Neural progenitor cell (in vitro differentiated cells): Measurements from ENCODE around the gene COL20A1. TPM values are rescaled to one million over a fixed set of nuclear protein-coding genes. Genes with fewer than 3 reads are reported as not detected.

Source experiments
- DNase-seq: peaks from one replicate; pipeline ENCODE4 v3.0.0-alpha.2; 2016; ENCODE audit warnings: low spot score
- H2AFZ ChIP-seq: fragments of 200-600 bp; sonication (generic); replicated peaks from 2 replicates; pipeline ENCODE4 v1.6.1; 2016; ENCODE audit warnings: antibody characterized with exemption
- H3F3A ChIP-seq: fragments of 200-600 bp; sonication (generic); 2 replicates; pipeline ENCODE4 v1.6.1; 2016; ENCODE audit warnings: antibody characterized with exemption, low read depth
- H3K27ac ChIP-seq: fragments of 200-600 bp; sonication (generic); 2 replicates; pipeline ENCODE4 v1.5.1; 2016; ENCODE audit warnings: mild to moderate bottlenecking
- H3K27me3 ChIP-seq: fragments of 200-600 bp; sonication (generic); 2 replicates; pipeline ENCODE4 v1.6.1; 2016; ENCODE audit warnings: mild to moderate bottlenecking, moderate library complexity
- H3K36me3 ChIP-seq: fragments of 200-600 bp; sonication (generic); 2 replicates; pipeline ENCODE4 v1.5.1; 2016
- H3K4me1 ChIP-seq: fragments of 200-600 bp; sonication (generic); 2 replicates; pipeline ENCODE4 v1.6.1; 2016; ENCODE audit warnings: mixed run types
- H3K4me2 ChIP-seq: fragments of 200-600 bp; sonication (generic); 2 replicates; pipeline ENCODE4 v1.6.1; 2016
- H3K4me3 ChIP-seq: fragments of 200-600 bp; sonication (generic); 2 replicates; pipeline ENCODE4 v1.5.1; 2016
- H3K79me2 ChIP-seq: fragments of 200-600 bp; sonication (generic); 2 replicates; pipeline ENCODE4 v1.6.1; 2016; ENCODE audit warnings: low read depth
- H3K9ac ChIP-seq: fragments of 200-600 bp; sonication (generic); 2 replicates; pipeline ENCODE4 v1.6.1; 2016
- H3K9me3 ChIP-seq: fragments of 200-600 bp; sonication (generic); 2 replicates; pipeline ENCODE4 v1.5.1; 2016; ENCODE audit warnings: low read depth
- H4K20me1 ChIP-seq: fragments of 200-600 bp; sonication (generic); 2 replicates; pipeline ENCODE4 v1.6.1; 2016; ENCODE audit warnings: low read depth
- H3K27ac Mint-ChIP-seq: 3 replicates; pipeline ENCODE4 v1.8.0; 2021; ENCODE audit warnings: mixed read lengths
- H3K27me3 Mint-ChIP-seq: 2 replicates; pipeline ENCODE4 v1.8.0; 2022; ENCODE audit warnings: low read depth, mild to moderate bottlenecking, inconsistent platforms, moderate library complexity, mixed read lengths; ENCODE audit not compliant: insufficient read depth
- H3K36me3 Mint-ChIP-seq: 3 replicates; pipeline ENCODE4 v1.8.0; 2021; ENCODE audit warnings: mixed read lengths
- H3K4me1 Mint-ChIP-seq: 3 replicates; pipeline ENCODE4 v1.8.0; 2021; ENCODE audit warnings: mixed read lengths
- H3K4me3 Mint-ChIP-seq: 3 replicates; pipeline ENCODE4 v1.8.0; 2021; ENCODE audit warnings: mild to moderate bottlenecking, moderate library complexity, mixed read lengths
- H3K9me3 Mint-ChIP-seq: 3 replicates; pipeline ENCODE4 v1.8.0; 2020; ENCODE audit warnings: mixed read lengths
- EZH2 ChIP-seq: fragments of 200-600 bp; sonication (generic); IDR thresholded peaks from 2 replicates; pipeline ENCODE4 v1.6.1; 2017; ENCODE audit warnings: antibody characterized with exemption, mild to moderate bottlenecking, moderate library complexity
- EZH2phosphoT487 ChIP-seq: fragments of 200-600 bp; sonication (generic); IDR thresholded peaks from 2 replicates; pipeline ENCODE4 v1.6.1; 2017; ENCODE audit warnings: antibody characterized with exemption
- total RNA-seq: library from RNA; depleted of rRNA; stranded (reverse); fragments of >200 nt; gene quantifications from 2 replicates; pipeline ENCODE4 v1.2.3, GENCODE V29; 2015; ENCODE audit warnings: low replicate concordance
- TF ChIP-seq, protein P1 (sequence below): fragments of 200-600 bp; sonication (generic); IDR thresholded peaks from 2 replicates; pipeline ENCODE4 v1.5.1; 2017; ENCODE audit warnings: antibody characterized with exemption, mild to moderate bottlenecking

Gene COL20A1
- total RNA-seq, 1 donor from 2014 or later, result 0.37 TPM

DNA sequence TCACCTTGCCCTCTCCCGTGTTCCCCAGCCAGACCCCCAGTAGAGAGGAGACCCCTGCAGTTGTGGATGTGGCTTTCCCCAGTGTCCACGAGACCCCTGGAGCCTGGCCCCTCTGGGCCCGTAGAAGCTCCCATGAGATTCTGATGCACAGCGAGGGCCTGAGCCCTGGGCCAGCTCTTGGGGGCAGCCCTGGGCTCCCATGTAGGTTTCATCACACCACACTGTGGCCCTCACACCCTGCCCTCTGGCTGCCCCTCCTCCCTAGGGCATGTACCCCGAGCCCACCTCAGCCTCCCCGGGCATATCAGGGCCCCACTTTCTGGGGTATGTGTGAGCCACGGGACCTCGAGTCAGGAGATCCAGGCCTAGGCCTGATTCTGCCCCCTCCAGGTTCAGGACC, 75.2 kb downstream of the COL20A1 start:
- no peaks in the 10 kb centered on the region for H3K36me3 Mint-ChIP-seq
- no peaks in the 10 kb centered on the region for H3K9me3 Mint-ChIP-seq
- TF ChIP-seq, protein P1, sequence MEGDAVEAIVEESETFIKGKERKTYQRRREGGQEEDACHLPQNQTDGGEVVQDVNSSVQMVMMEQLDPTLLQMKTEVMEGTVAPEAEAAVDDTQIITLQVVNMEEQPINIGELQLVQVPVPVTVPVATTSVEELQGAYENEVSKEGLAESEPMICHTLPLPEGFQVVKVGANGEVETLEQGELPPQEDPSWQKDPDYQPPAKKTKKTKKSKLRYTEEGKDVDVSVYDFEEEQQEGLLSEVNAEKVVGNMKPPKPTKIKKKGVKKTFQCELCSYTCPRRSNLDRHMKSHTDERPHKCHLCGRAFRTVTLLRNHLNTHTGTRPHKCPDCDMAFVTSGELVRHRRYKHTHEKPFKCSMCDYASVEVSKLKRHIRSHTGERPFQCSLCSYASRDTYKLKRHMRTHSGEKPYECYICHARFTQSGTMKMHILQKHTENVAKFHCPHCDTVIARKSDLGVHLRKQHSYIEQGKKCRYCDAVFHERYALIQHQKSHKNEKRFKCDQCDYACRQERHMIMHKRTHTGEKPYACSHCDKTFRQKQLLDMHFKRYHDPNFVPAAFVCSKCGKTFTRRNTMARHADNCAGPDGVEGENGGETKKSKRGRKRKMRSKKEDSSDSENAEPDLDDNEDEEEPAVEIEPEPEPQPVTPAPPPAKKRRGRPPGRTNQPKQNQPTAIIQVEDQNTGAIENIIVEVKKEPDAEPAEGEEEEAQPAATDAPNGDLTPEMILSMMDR, result no peak
- TF ChIP-seq EZH2 (no peak), EZH2phosphoT487 (no peak)
- Histone ChIP-seq H3F3A (peaks cover 21% of the 10 kb centered on the region), H3K79me2 (no peaks in the 10 kb centered on the region), H2AFZ (no peak overlapping the region), H3K4me2 (peak overlapping the region; percentile 31), H3K4me3 (no peak overlapping the region), H3K9me3 (no peaks in the 10 kb centered on the region), H3K36me3 (no peaks in the 10 kb centered on the region), H3K4me1 (peaks cover 25% of the 10 kb centered on the region), H4K20me1 (peaks cover 17% of the 10 kb centered on the region), H3K27ac (no peak overlapping the region), H3K9ac (no peak overlapping the region), H3K27me3 (peaks cover 3% of the 10 kb centered on the region)
- H3K27me3 Mint-ChIP-seq, result peaks cover 23% of the 10 kb centered on the region
- no peak for DNase-seq
- peaks cover 43% of the 10 kb centered on the region for H3K4me1 Mint-ChIP-seq
- H3K4me3 Mint-ChIP-seq, result no peak overlapping the region
- H3K27ac Mint-ChIP-seq, result no peak overlapping the region

DNA sequence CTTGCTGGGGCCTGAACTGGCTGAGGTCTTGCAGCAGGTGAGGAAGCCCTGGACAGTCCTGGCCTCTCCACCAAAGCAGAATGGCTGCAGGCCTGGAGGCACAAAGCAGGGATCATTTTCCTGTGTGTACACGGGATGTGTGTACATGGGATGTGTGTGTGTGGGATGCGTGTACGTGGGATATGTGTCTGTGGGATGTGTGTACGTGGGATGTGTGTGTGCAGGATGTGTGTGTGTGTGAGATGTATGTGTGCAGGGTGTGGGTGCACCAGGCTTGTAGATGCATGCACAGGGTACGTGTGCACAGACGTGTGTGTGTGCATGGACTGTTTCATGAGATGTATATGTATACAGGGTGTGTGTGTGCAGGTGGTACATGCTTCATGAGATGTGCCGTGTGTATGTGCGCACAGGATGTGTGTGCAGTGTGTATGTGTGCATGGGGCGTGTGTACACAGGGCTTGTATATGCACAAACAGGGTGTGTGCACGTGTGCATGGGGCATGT, 76.1 kb downstream of the COL20A1 start:
- Mint-ChIP-seq H3K27ac (peak overlapping the region; percentile 39), H3K4me1 (peaks cover 34% of the 10 kb centered on the region), H3K4me3 (peak overlapping the region; percentile 13), H3K9me3 (no peaks in the 10 kb centered on the region), H3K36me3 (no peaks in the 10 kb centered on the region), H3K27me3 (peaks cover 20% of the 10 kb centered on the region)
- Histone ChIP-seq H3K9me3 (no peaks in the 10 kb centered on the region), H3K36me3 (no peaks in the 10 kb centered on the region), H4K20me1 (peaks cover 15% of the 10 kb centered on the region), H2AFZ (no peak overlapping the region), H3K4me3 (no peak overlapping the region), H3K27ac (no peak overlapping the region), H3K9ac (no peak overlapping the region), H3K27me3 (no peaks in the 10 kb centered on the region), H3F3A (peaks cover 11% of the 10 kb centered on the region), H3K4me1 (peaks cover 15% of the 10 kb centered on the region), H3K79me2 (no peaks in the 10 kb centered on the region), H3K4me2 (no peak overlapping the region)
- TF ChIP-seq, protein P1, result no peak
- DNase-seq, result no peak

DNA sequence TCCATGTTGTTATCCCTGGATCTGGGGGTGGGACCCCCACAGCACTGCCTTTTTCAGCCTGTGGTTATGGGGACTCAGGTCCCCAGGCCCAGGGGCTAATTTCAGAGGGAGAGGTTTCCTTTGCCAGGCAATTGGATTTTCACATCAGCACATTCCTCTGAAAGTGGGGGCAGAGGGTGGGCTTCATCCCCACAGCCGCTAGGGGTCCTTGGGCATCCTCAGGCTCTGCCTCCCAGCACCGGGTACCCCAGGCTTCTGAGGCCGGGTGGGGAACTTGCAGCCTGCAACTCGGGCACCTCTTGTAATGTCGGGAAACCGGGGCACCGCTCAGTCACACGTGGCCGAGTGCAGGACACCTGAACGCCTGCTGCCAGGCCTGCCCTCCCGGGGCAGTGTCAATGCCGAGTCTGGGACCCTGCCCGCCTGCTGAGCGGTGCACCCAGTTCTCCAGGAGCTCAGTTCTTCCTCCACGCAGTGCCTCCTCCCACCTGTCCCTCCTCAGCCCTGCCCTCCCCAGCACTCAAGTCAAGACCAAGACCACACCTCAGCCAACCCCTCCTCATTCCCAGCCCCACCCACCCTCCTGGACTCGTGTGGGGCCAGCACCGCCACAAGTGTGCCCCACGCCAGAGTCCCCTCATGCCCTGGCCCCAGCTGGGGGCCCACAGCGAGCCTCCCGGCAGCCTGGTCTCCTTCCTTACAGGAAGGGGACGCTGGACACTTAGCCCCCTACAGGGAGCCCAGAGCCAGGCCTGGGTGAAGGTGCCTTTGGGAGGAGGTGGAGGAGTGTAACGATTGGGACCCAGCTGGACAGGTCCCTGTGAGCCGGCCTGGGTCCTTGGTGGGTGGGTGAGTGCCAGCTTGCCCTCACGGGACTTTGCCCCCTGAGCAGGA, 77.0 kb downstream of the COL20A1 start:
- Histone ChIP-seq H3K27me3 (no peaks in the 10 kb centered on the region), H3K9me3 (no peaks in the 10 kb centered on the region), H3K79me2 (no peaks in the 10 kb centered on the region), H3K4me2 (no peak overlapping the region), H4K20me1 (peaks cover 15% of the 10 kb centered on the region), H3K4me1 (peaks cover 12% of the 10 kb centered on the region), H3K36me3 (no peaks in the 10 kb centered on the region), H3F3A (peaks cover 8% of the 10 kb centered on the region), H2AFZ (no peak overlapping the region), H3K9ac (no peak overlapping the region), H3K4me3 (no peak overlapping the region), H3K27ac (no peak overlapping the region)
- H3K4me1 Mint-ChIP-seq, result peaks cover 30% of the 10 kb centered on the region
- no peak overlapping the region for H3K27ac Mint-ChIP-seq
- no peak overlapping the region for H3K4me3 Mint-ChIP-seq
- DNase-seq, result no peak
- no peaks in the 10 kb centered on the region for H3K36me3 Mint-ChIP-seq
- H3K9me3 Mint-ChIP-seq, result no peaks in the 10 kb centered on the region
- no peak for TF ChIP-seq EZH2phosphoT487
- TF ChIP-seq, protein P1, result peak; percentile 36
- no peak for TF ChIP-seq EZH2
- peaks cover 20% of the 10 kb centered on the region for H3K27me3 Mint-ChIP-seq
